ENCODE data around the gene ATP8B1. TPM values are rescaled to one million over a fixed set of nuclear protein-coding genes. Genes with fewer than 3 reads are reported as not detected.

Gene ATP8B1
- total and polyA plus RNA-seq, 4 donors, result 3.9 to 22.0 (median 5.7) TPM

- TF ChIP-seq HNF4G (IDR thresholded peaks at IDR 0.05), result no peak
- no peak for TF ChIP-seq RXRA (IDR thresholded peaks at IDR 0.05)
- no peak for TF ChIP-seq SP1 (IDR thresholded peaks at IDR 0.05)
- no peak for TF ChIP-seq CTCF (IDR thresholded peaks at IDR 0.05; ENCODE audit: low read depth, low read length, missing input control)
- TF ChIP-seq ATF3 (IDR thresholded peaks at IDR 0.05), result no peak
- no peak for TF ChIP-seq RAD21 (IDR thresholded peaks at IDR 0.05)
- no peak for TF ChIP-seq GABPA (IDR thresholded peaks at IDR 0.05 in 1 of 2, conservative IDR thresholded peaks at IDR 0.05 in 1 of 2)
- TF ChIP-seq FOXA1 (IDR thresholded peaks at IDR 0.05), result no peak
- TF ChIP-seq EGR1 (IDR thresholded peaks at IDR 0.05; ENCODE audit: low read depth in 2 of 2), result no peak
- TF ChIP-seq HNF4A (conservative IDR thresholded peaks at IDR 0.05), result no peak
- no peak for TF ChIP-seq ZBTB33 (IDR thresholded peaks at IDR 0.05)
- TF ChIP-seq MAX (IDR thresholded peaks at IDR 0.05), result no peak
- TF ChIP-seq REST (IDR thresholded peaks at IDR 0.05), result no peak
- TF ChIP-seq JUND (IDR thresholded peaks at IDR 0.05), result no peak
- TF ChIP-seq NR2F2 (IDR thresholded peaks at IDR 0.05), result no peak
- no peak for TF ChIP-seq TAF1 (conservative IDR thresholded peaks at IDR 0.05)
- no peak for TF ChIP-seq FOXA2 (IDR thresholded peaks at IDR 0.05)
- TF ChIP-seq YY1 (IDR thresholded peaks at IDR 0.05), result no peak
- H3K9me3 ChIP-seq (ENCODE audit: control insufficient read depth in 4 of 4, low read length in 3 of 4), result no peaks in the 10 kb centered on the region
- no peaks in the 10 kb centered on the region for H3K4me1 ChIP-seq (ENCODE audit: control insufficient read depth in 4 of 4, insufficient read depth in 4 of 4, low read length in 3 of 4)
- H3K27ac ChIP-seq (ENCODE audit: low read depth in 1 of 2, low read length in 2 of 2), result no peak overlapping the region
- 91% methylated on average over 2 of the region's 2 CpGs for WGBS
- DNase-seq (ENCODE audit: low spot score), result no peak
- H3K27me3 ChIP-seq (ENCODE audit: control insufficient read depth in 4 of 4, insufficient read depth in 4 of 4, low read length in 3 of 4), result no peaks in the 10 kb centered on the region
- no peak overlapping the region for H3K9ac ChIP-seq (ENCODE audit: low read depth in 1 of 2, low read length in 2 of 2)
- H3K36me3 ChIP-seq (ENCODE audit: control insufficient read depth in 4 of 4, insufficient read depth in 3 of 4, low read depth in 1 of 4, low read length in 3 of 4), result no peaks in the 10 kb centered on the region
- H3K4me3 ChIP-seq (ENCODE audit: low read depth in 1 of 3, low read length in 3 of 3), result no peak overlapping the region
Measured at GRCh38 chr18:57835904-57836303, 32.8 kb upstream of the ATP8B1 start.

Measured in liver (tissue), 9 donors.